NCI-H1417 (cell line): ENCODE measurements around the gene MED22.
"Not testable (repeated sequence)": the region's sequence is repeated elsewhere in the genome, so short reads cannot be mapped to it uniquely, and the experiment has no call there.

Experiments used
- DNase-seq, 3 experiments: peaks; one replicate each; lab custom pipeline; 2025; lab: John Stamatoyannopoulos, UW

MED22 gene

GRCh38 chr9:133347985-133348717, at the start of gene MED22, which contains the start of gene RPL7A:
Gene MED22 (minus strand): TSS chr9:133348131. CDS start chr9:133346662, 1,469 bp downstream.
Gene RPL7A (plus strand): TSS chr9:133348218. CDS start chr9:133348244, 26 bp downstream.
- peak; percentile 84 to 99 (median 96) for DNase-seq

GRCh38 chr9:133397370-133397769, 49.4 kb upstream of the MED22 start:
- no peak for DNase-seq

GRCh38 chr9:133396952-133397351, 49.0 kb upstream of the MED22 start:
- DNase-seq, result no peak

GRCh38 chr9:133394687-133395271, 46.8 kb upstream of the MED22 start:
- DNase-seq, result no peak

GRCh38 chr9:133393399-133393798, 45.5 kb upstream of the MED22 start:
- DNase-seq, result no peak

GRCh38 chr9:133392308-133392707, 44.4 kb upstream of the MED22 start:
- not testable (repeated sequence) for DNase-seq

GRCh38 chr9:133391449-133391848, 43.5 kb upstream of the MED22 start:
- not testable (repeated sequence) for DNase-seq

GRCh38 chr9:133390713-133391112, 42.8 kb upstream of the MED22 start:
- no peak for DNase-seq

- no peak for DNase-seq
Measured at GRCh38 chr9:133389562-133389961, 41.6 kb upstream of the MED22 start.

- DNase-seq, result no peak
Measured at GRCh38 chr9:133389025-133389557, 41.2 kb upstream of the MED22 start.

GRCh38 chr9:133387680-133388079, 39.7 kb upstream of the MED22 start:
- peak in 2 of 3 experiments; percentile 50 to 71 for DNase-seq

- DNase-seq, result no peak
Measured at GRCh38 chr9:133386338-133386737, 38.4 kb upstream of the MED22 start.

GRCh38 chr9:133385452-133385851, 37.5 kb upstream of the MED22 start:
- DNase-seq, result no peak

GRCh38 chr9:133384736-133385321, 36.9 kb upstream of the MED22 start:
- no peak for DNase-seq

- DNase-seq, result no peak
Measured at GRCh38 chr9:133383438-133383837, 35.5 kb upstream of the MED22 start.

- no peak for DNase-seq
Measured at GRCh38 chr9:133382507-133383141, 34.7 kb upstream of the MED22 start.

GRCh38 chr9:133380734-133381133, 32.8 kb upstream of the MED22 start:
- DNase-seq, result no peak

- DNase-seq, result no peak
Measured at GRCh38 chr9:133379153-133380086, 31.5 kb upstream of the MED22 start.

- DNase-seq, result peak in 1 of 3 experiments; percentile 14
Measured at GRCh38 chr9:133378408-133378962, 30.6 kb upstream of the MED22 start.

GRCh38 chr9:133377721-133378216, 29.8 kb upstream of the MED22 start:
- no peak for DNase-seq

- DNase-seq, result not testable (repeated sequence)
Measured at GRCh38 chr9:133377280-133377679, 29.3 kb upstream of the MED22 start.
